HG03442 (cell line): ENCODE results near the gene MAPK8IP1.
A peak's percentile ranks its signal among the peaks of the same experiment; 100 is the strongest.

Source experiments
- ATAC-seq: cut with Tn5 transposase; IDR thresholded peaks from one replicate; pipeline ENCODE4 v1.9.1; 2021; ENCODE audit warnings: mild to moderate bottlenecking, moderate library complexity; ENCODE audit not compliant: unreplicated experiment

The MAPK8IP1 gene

GRCh38 chr11:45924036-45924915, 38.8 kb downstream of the MAPK8IP1 start:
- no peak for ATAC-seq

GRCh38 chr11:45924927-45925326, 39.5 kb downstream of the MAPK8IP1 start:
- ATAC-seq = no peak

- ATAC-seq = no peak
These were observed 40.1 kb downstream of the MAPK8IP1 start for GRCh38 chr11:45925550-45925949.

- ATAC-seq = no peak
These were observed 40.5 kb downstream of the MAPK8IP1 start for GRCh38 chr11:45926001-45926401.

- ATAC-seq = no peak
These were observed 41.3 kb downstream of the MAPK8IP1 start for GRCh38 chr11:45926536-45927331.

GRCh38 chr11:45927332-45927683, 41.9 kb downstream of the MAPK8IP1 start:
- ATAC-seq = no peak

- no peak for ATAC-seq
These were observed 42.4 kb downstream of the MAPK8IP1 start for GRCh38 chr11:45927684-45928413.

GRCh38 chr11:45928535-45929215, 43.2 kb downstream of the MAPK8IP1 start:
- ATAC-seq = no peak

GRCh38 chr11:45929486-45930030, 44.1 kb downstream of the MAPK8IP1 start:
- ATAC-seq = no peak

GRCh38 chr11:45930031-45930794, 44.8 kb downstream of the MAPK8IP1 start:
- ATAC-seq = peak; percentile 93

- ATAC-seq = no peak
These were observed 45.6 kb downstream of the MAPK8IP1 start for GRCh38 chr11:45930951-45931570.

GRCh38 chr11:45931739-45932138, 46.3 kb downstream of the MAPK8IP1 start:
- no peak for ATAC-seq

- ATAC-seq = no peak
These were observed 46.8 kb downstream of the MAPK8IP1 start for GRCh38 chr11:45932217-45932616.

GRCh38 chr11:45933131-45933831, 47.8 kb downstream of the MAPK8IP1 start:
- no peak for ATAC-seq

GRCh38 chr11:45933846-45934579, 48.6 kb downstream of the MAPK8IP1 start:
- ATAC-seq = no peak

GRCh38 chr11:45934580-45935318, 49.3 kb downstream of the MAPK8IP1 start:
- ATAC-seq = no peak

GRCh38 chr11:45935349-45936064, 50.1 kb downstream of the MAPK8IP1 start:
- no peak for ATAC-seq
